Fibroblast of villous mesenchyme (primary cell): ENCODE results near the gene WNK1. TPM values are rescaled to one million over a fixed set of nuclear protein-coding genes. Genes with fewer than 3 reads are reported as not detected.
A peak's percentile ranks its signal among the peaks of the same experiment; 100 is the strongest.

Source experiments
- DNase-seq: peaks from one replicate; pipeline ENCODE4 v3.0.0-alpha.2; 2010; ENCODE audit warnings: low read depth
- H3K4me3 ChIP-seq: 2 replicates; pipeline ENCODE4 v1.5.1; 2011; ENCODE audit warnings: low read depth, mild to moderate bottlenecking, low read length
- CTCF ChIP-seq: IDR thresholded peaks from 2 replicates; pipeline ENCODE4 v1.5.1; 2012; ENCODE audit warnings: low read depth, mild to moderate bottlenecking, low read length; ENCODE audit not compliant: insufficient read depth
- total RNA-seq: library from RNA; depleted of rRNA; stranded (reverse); fragments of >200 nt; gene quantifications from 2 replicates; pipeline ENCODE4 v1.2.3, GENCODE V29; 2012

The WNK1 gene
- total RNA-seq, 1 donor: 92.4 TPM

- no peak for TF ChIP-seq CTCF
- no peak overlapping the region for H3K4me3 ChIP-seq
- no peak for DNase-seq
These were observed 110.0 kb downstream of the WNK1 start for GRCh38 chr12:862303-862911.

GRCh38 chr12:863285-863684, 110.9 kb downstream of the WNK1 start:
- TF ChIP-seq CTCF: no peak
- no peak overlapping the region for H3K4me3 ChIP-seq
- DNase-seq: no peak

GRCh38 chr12:865614-866013, 113.2 kb downstream of the WNK1 start:
- H3K4me3 ChIP-seq: no peak overlapping the region
- no peak for TF ChIP-seq CTCF
- no peak for DNase-seq

- no peak for TF ChIP-seq CTCF
- DNase-seq: no peak
- H3K4me3 ChIP-seq: no peak overlapping the region
These were observed 115.5 kb downstream of the WNK1 start for GRCh38 chr12:867905-868304.

GRCh38 chr12:868722-869121, 116.3 kb downstream of the WNK1 start:
- peak; percentile 21 for TF ChIP-seq CTCF

GRCh38 chr12:870378-870777, 118.0 kb downstream of the WNK1 start:
- no peak for DNase-seq
- no peak for TF ChIP-seq CTCF
- no peak overlapping the region for H3K4me3 ChIP-seq

More at GRCh38 chr12:868722-869121, 116.3 kb downstream of the WNK1 start:
- no peak for DNase-seq
- no peak overlapping the region for H3K4me3 ChIP-seq

- DNase-seq: no peak
- no peak overlapping the region for H3K4me3 ChIP-seq
- no peak for TF ChIP-seq CTCF
These were observed 121.6 kb downstream of the WNK1 start for GRCh38 chr12:873954-874353.
